ENCODE measurements around the gene TPP2.

GRCh38 chr13:102563267-102563666 lies 33.5 kb upstream of the TPP2 start:
- TF ChIP-seq EZH2 (IDR thresholded peaks at IDR 0.05; ENCODE audit: low read depth) = no peak
- TF ChIP-seq, protein P1, sequence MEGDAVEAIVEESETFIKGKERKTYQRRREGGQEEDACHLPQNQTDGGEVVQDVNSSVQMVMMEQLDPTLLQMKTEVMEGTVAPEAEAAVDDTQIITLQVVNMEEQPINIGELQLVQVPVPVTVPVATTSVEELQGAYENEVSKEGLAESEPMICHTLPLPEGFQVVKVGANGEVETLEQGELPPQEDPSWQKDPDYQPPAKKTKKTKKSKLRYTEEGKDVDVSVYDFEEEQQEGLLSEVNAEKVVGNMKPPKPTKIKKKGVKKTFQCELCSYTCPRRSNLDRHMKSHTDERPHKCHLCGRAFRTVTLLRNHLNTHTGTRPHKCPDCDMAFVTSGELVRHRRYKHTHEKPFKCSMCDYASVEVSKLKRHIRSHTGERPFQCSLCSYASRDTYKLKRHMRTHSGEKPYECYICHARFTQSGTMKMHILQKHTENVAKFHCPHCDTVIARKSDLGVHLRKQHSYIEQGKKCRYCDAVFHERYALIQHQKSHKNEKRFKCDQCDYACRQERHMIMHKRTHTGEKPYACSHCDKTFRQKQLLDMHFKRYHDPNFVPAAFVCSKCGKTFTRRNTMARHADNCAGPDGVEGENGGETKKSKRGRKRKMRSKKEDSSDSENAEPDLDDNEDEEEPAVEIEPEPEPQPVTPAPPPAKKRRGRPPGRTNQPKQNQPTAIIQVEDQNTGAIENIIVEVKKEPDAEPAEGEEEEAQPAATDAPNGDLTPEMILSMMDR (conservative IDR thresholded peaks at IDR 0.05) = no peak
